ENCODE results near the gene TMEM39B. TPM values are rescaled to one million over a fixed set of nuclear protein-coding genes. Genes with fewer than 3 reads are reported as not detected.
"Not testable (repeated sequence)": the region's sequence is repeated elsewhere in the genome, so short reads cannot be mapped to it uniquely, and the experiment has no call there.

TMEM39B gene
- total RNA-seq, 4 donors from 2014 or later: 6.0 to 7.9 (median 6.9) TPM

DNA sequence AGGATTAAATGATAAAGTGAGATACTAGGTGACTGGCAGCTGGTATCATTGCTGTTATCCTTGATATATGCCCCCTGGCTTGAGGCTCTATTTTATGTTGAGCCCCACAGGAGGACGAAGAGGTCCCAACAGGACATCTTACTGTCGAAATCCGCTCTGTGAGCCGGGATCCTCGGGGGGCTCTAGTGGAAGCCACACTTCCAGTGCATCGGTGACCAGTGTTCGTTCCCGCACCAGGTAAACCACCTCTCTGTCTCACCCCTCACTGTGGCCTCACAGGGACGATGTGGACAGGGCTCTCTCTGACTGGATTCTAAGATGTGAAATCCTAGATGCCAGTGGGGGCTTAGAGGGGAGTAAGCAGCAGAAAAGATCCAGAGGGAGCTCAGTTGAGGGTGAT lies 2.1 kb downstream of the TMEM39B start:
- H3K4me1 ChIP-seq: peaks cover 19% of the 10 kb centered on the region
- no peaks in the 10 kb centered on the region for H3K9me3 ChIP-seq
- no peak overlapping the region for H3K27ac ChIP-seq
- peaks cover 50% of the 10 kb centered on the region for H3K36me3 ChIP-seq
- no peak for DNase-seq (ENCODE audit: low spot score in 2 of 2)
- TF ChIP-seq, protein P1, sequence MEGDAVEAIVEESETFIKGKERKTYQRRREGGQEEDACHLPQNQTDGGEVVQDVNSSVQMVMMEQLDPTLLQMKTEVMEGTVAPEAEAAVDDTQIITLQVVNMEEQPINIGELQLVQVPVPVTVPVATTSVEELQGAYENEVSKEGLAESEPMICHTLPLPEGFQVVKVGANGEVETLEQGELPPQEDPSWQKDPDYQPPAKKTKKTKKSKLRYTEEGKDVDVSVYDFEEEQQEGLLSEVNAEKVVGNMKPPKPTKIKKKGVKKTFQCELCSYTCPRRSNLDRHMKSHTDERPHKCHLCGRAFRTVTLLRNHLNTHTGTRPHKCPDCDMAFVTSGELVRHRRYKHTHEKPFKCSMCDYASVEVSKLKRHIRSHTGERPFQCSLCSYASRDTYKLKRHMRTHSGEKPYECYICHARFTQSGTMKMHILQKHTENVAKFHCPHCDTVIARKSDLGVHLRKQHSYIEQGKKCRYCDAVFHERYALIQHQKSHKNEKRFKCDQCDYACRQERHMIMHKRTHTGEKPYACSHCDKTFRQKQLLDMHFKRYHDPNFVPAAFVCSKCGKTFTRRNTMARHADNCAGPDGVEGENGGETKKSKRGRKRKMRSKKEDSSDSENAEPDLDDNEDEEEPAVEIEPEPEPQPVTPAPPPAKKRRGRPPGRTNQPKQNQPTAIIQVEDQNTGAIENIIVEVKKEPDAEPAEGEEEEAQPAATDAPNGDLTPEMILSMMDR (IDR thresholded peaks at IDR 0.05): no peak
- no peak for TF ChIP-seq EP300 (IDR thresholded peaks at IDR 0.05)
- no peak for TF ChIP-seq POLR2AphosphoS5 (IDR thresholded peaks at IDR 0.05)
- TF ChIP-seq POLR2A (IDR thresholded peaks at IDR 0.05): no peak
- 89% methylated on average over 9 of the region's 9 CpGs for WGBS
- H3K27me3 ChIP-seq: no peaks in the 10 kb centered on the region
- H3K4me3 ChIP-seq: no peak overlapping the region

DNA sequence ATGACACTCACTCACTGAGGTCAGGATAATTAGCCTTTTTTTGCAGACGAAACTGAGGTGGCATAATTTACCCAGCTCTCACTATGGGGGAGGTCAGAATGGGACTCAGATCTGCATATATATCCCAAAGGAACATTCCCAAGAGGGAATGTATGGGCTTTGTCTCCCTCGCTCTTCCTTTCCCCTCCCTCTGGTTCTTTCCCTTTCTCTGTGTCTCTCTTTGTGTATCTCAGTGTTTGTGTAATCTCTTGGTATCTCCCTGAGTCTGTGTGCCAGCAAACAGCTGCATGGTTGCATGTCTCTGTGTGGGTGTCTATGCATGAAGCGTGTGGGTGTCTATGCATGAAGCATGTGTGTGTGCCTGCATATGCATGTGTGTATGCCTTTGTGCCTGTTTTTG lies 4.7 kb downstream of the TMEM39B start:
- H3K4me3 ChIP-seq: no peak overlapping the region
- DNase-seq (ENCODE audit: low spot score in 2 of 2): no peak
- peaks cover 62% of the 10 kb centered on the region for H3K36me3 ChIP-seq
- H3K27me3 ChIP-seq: no peaks in the 10 kb centered on the region
- H3K27ac ChIP-seq: no peak overlapping the region
- TF ChIP-seq EP300 (IDR thresholded peaks at IDR 0.05) (no peak), POLR2AphosphoS5 (IDR thresholded peaks at IDR 0.05) (no peak), POLR2A (IDR thresholded peaks at IDR 0.05) (no peak)
- WGBS: 74% methylated on average over 3 of the region's 3 CpGs
- H3K9me3 ChIP-seq: no peaks in the 10 kb centered on the region
- peaks cover 10% of the 10 kb centered on the region for H3K4me1 ChIP-seq

DNA sequence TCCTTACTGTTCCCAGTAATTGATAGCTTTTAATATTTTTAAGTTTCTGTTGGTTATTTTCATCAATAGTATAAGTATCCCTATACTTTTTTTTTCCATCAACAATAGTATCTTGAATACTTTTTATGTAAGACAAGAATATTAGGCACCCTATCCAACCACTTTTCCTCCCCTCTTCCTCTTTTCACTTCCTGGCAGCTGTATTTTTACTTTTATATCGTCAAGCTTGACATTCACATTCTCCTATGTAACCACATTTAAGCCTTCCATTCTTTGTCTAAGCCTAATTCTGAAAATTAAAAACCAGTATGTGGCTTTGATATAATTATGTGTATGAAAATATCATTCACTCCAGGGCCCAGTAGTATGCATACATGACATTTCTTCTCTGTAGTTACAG lies 9.3 kb downstream of the TMEM39B start:
- no peaks in the 10 kb centered on the region for H3K27me3 ChIP-seq
- H3K4me3 ChIP-seq: no peak overlapping the region
- no peak for DNase-seq (ENCODE audit: low spot score in 2 of 2)
- no peaks in the 10 kb centered on the region for H3K4me1 ChIP-seq
- no peaks in the 10 kb centered on the region for H3K9me3 ChIP-seq
- no peak overlapping the region for H3K27ac ChIP-seq
- H3K36me3 ChIP-seq: peaks cover 60% of the 10 kb centered on the region
- 84% methylated on average over 1 of the region's 1 CpG for WGBS
- no peak for TF ChIP-seq EP300 (IDR thresholded peaks at IDR 0.05)

DNA sequence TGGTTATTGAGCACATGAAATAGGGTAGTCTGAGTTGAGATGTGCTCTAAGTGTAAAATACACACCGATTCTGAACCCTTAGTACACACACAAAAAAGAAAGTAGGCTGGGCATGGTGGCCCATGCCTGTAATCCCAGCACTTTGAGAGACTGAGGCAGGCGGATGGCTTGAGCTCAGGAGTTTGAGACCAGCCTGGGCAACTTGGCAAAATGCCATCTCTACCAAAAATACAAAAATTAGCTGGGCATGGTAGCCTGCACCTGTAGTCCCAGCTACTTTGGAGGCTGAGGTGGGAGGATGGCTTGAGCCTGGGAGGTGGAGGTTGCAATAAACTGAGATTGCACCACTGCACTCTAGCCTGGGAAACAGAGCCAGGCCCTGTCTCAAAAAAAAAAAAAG lies 13.6 kb downstream of the TMEM39B start:
- not testable (repeated sequence) for H3K27ac ChIP-seq; H3K27me3 ChIP-seq; H3K4me3 ChIP-seq; H3K9me3 ChIP-seq; H3K4me1 ChIP-seq; DNase-seq (ENCODE audit: low spot score in 2 of 2)
- WGBS: 100% methylated on average over 2 of the region's 2 CpGs
- peaks cover 40% of the 10 kb centered on the region for H3K36me3 ChIP-seq

DNA sequence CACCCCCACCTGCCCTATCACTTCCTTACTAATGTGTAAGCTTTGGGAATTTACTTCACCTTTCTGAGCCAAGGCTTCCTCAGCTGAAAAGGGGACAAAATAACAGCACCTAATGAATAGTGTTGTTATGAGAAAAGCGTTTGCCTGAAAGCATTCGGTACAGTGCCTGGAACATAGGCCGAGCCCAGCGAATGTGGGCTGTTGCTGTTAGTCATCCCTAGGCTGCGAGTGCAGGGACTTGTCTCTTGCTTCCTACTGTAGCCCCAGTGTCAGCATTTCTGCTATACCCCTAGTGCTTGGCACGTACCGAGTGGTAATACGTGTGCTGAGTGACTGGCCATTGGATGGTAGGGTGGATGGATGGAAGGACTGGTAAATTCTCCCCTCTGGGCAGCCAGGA lies 18.4 kb downstream of the TMEM39B start:
- TF ChIP-seq EP300 (IDR thresholded peaks at IDR 0.05): no peak
- TF ChIP-seq, protein P1 (IDR thresholded peaks at IDR 0.05): no peak
- no peak for TF ChIP-seq POLR2A (IDR thresholded peaks at IDR 0.05)
- no peak for TF ChIP-seq POLR2AphosphoS5 (IDR thresholded peaks at IDR 0.05)
- Histone ChIP-seq H3K4me3 (no peak overlapping the region), H3K27ac (no peak overlapping the region), H3K36me3 (peaks cover 62% of the 10 kb centered on the region), H3K4me1 (no peaks in the 10 kb centered on the region), H3K27me3 (no peaks in the 10 kb centered on the region), H3K9me3 (no peaks in the 10 kb centered on the region)
- WGBS: 95% methylated on average over 8 of the region's 8 CpGs
- no peak for DNase-seq (ENCODE audit: low spot score in 2 of 2)

DNA sequence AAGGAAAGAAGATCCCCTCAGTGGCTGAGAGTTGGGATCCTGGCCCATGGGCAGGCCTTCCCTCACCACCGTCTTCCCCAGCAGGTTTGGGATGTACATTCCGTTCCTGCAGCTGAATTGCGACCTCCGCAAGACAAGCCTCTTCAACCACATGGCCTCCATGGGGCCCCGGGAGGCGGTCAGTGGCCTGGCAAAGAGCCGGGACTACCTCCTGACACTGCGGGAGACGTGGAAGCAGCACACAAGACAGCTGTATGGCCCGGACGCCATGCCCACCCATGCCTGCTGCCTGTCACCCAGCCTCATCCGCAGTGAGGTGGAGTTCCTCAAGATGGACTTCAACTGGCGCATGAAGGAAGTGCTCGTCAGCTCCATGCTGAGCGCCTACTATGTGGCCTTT lies 18.9 kb downstream of the TMEM39B start:
- DNase-seq (ENCODE audit: low spot score in 2 of 2): no peak
- H3K27me3 ChIP-seq: no peaks in the 10 kb centered on the region
- TF ChIP-seq, protein P1 (IDR thresholded peaks at IDR 0.05): no peak
- no peaks in the 10 kb centered on the region for H3K9me3 ChIP-seq
- no peak overlapping the region for H3K4me3 ChIP-seq
- no peaks in the 10 kb centered on the region for H3K4me1 ChIP-seq
- no peak overlapping the region for H3K27ac ChIP-seq
- WGBS: 95% methylated on average over 3 of the region's 15 CpGs
- peaks cover 62% of the 10 kb centered on the region for H3K36me3 ChIP-seq

DNA sequence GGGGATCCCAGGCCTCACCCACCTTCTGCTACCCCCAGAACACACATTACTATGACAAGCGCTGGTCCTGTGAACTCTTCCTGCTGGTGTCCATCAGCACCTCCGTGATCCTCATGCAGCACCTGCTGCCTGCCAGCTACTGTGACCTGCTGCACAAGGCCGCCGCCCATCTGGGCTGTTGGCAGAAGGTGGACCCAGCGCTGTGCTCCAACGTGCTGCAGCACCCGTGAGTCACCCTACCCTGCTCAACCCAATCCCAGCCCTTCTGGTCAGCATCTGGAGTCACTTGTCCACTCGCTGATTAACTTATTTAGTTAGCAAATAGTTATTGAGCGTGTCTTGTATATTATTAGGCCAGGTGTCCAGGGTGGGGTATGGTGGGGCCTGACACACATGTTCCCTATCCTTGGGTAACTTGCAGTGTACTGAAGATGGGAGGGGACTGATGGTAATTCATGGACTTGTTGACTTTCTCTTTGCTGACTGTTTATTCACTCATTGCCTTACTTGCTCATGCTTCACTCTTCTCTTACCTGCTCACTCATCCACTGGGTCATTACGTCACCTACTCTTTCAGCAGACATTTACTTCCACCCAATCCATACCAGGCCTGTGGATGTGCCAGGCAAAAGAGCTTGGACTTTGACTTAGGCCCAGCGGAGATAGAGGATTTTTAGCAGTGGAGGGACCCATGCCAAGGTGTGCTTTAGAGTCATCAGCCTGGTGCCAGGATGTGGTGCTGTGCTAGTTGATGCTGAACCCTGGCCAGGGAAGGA lies 22.2 kb downstream of the TMEM39B start:
- Histone ChIP-seq H3K27me3 (no peaks in the 10 kb centered on the region), H3K36me3 (peaks cover 79% of the 10 kb centered on the region), H3K4me3 (no peak overlapping the region), H3K9me3 (no peaks in the 10 kb centered on the region), H3K27ac (no peak overlapping the region), H3K4me1 (no peaks in the 10 kb centered on the region)
- DNase-seq (ENCODE audit: low spot score in 2 of 2): no peak
- 88% methylated on average over 7 of the region's 11 CpGs for WGBS
- TF ChIP-seq, protein P1 (IDR thresholded peaks at IDR 0.05): no peak
- TF ChIP-seq POLR2AphosphoS5 (IDR thresholded peaks at IDR 0.05) (no peak), EP300 (IDR thresholded peaks at IDR 0.05) (no peak), POLR2A (IDR thresholded peaks at IDR 0.05) (no peak)

All from suprapubic skin (tissue), 4 donors.